AG09309 (cell line): ENCODE data around the gene RBP2.

Experiments
- DNase-seq: peaks from one replicate; pipeline ENCODE4 v3.0.0-alpha.2; 2010; ENCODE audit warnings: low read depth
- H3K4me3 ChIP-seq: 2 replicates; pipeline ENCODE4 v1.5.1; 2011; ENCODE audit warnings: mild to moderate bottlenecking, low read depth, low read length, moderate library complexity; ENCODE audit not compliant: control insufficient read depth
- CTCF ChIP-seq: IDR thresholded peaks from 2 replicates; pipeline ENCODE4 v1.5.1; 2011; ENCODE audit warnings: mild to moderate bottlenecking, low read depth, low read length, inconsistent platforms; ENCODE audit not compliant: insufficient read depth, control insufficient read depth; ENCODE audit errors: missing control alignments

Gene RBP2

GRCh38 chr3:139427283-139428060, 48.8 kb downstream of the RBP2 start:
- DNase-seq: peak; percentile 55
- TF ChIP-seq CTCF: peak; percentile 77
- H3K4me3 ChIP-seq: no peak overlapping the region

- TF ChIP-seq CTCF: no peak
- no peak overlapping the region for H3K4me3 ChIP-seq
- no peak for DNase-seq
These were observed 50.4 kb downstream of the RBP2 start for GRCh38 chr3:139425745-139426400.

- DNase-seq: no peak
- H3K4me3 ChIP-seq: no peak overlapping the region
- TF ChIP-seq CTCF: no peak
These were observed 53.1 kb downstream of the RBP2 start for GRCh38 chr3:139423232-139423631.

- DNase-seq: no peak
- no peak for TF ChIP-seq CTCF
- no peak overlapping the region for H3K4me3 ChIP-seq
These were observed 54.9 kb downstream of the RBP2 start for GRCh38 chr3:139421460-139421859.

- no peak overlapping the region for H3K4me3 ChIP-seq
- TF ChIP-seq CTCF: no peak
- DNase-seq: no peak
These were observed 55.3 kb downstream of the RBP2 start for GRCh38 chr3:139421040-139421439.

GRCh38 chr3:139418144-139418543, 58.2 kb downstream of the RBP2 start:
- no peak for TF ChIP-seq CTCF
- no peak overlapping the region for H3K4me3 ChIP-seq
- no peak for DNase-seq
